Fibroblast of lung (primary cell): ENCODE results near the gene DIP2C.

Experiments used
- CTCF ChIP-seq, 2 donors: IDR thresholded peaks in 1 of 2; conservative IDR thresholded peaks in 1 of 2; 1 replicate in 1 of 2; 2 replicates in 1 of 2; pipeline ENCODE4 v1.5.1; 2011 to 2012; ENCODE audit warnings: low read length in 2 of 2, control low read depth in 1 of 2, inconsistent platforms in 1 of 2, low read depth in 1 of 2, mild to moderate bottlenecking in 1 of 2
- EZH2 ChIP-seq: IDR thresholded peaks from 2 replicates; pipeline ENCODE4 v1.5.1; 2012; ENCODE audit warnings: low read length, control low read depth, mild to moderate bottlenecking; ENCODE audit errors: missing control alignments

- no peak for TF ChIP-seq CTCF (conservative IDR thresholded peaks at IDR 0.05 in 1 of 2, IDR thresholded peaks at IDR 0.05 in 1 of 2; ENCODE audit: low read depth in 1 of 2, low read length in 2 of 2)
- no peak for TF ChIP-seq EZH2
Observed at GRCh38 chr10:416091-416515, 273.4 kb downstream of the DIP2C start.
